Retinal pigment epithelial cell (primary cell): ENCODE data around the gene CCL4L2.
"Not testable (repeated sequence)": the region's sequence is repeated elsewhere in the genome, so short reads cannot be mapped to it uniquely, and the experiment has no call there.

Source experiments
- DNase-seq: peaks from one replicate; pipeline ENCODE4 v3.0.0-alpha.2; 2010; ENCODE audit warnings: low read depth
- H3K4me3 ChIP-seq: 2 replicates; pipeline ENCODE4 v1.5.1; 2011; ENCODE audit warnings: mild to moderate bottlenecking, low read length, control low read depth, moderate library complexity
- TF ChIP-seq, protein P1 (sequence below): conservative IDR thresholded peaks from 2 replicates; pipeline ENCODE4 v1.5.1; 2011; ENCODE audit warnings: low read depth, low read length, control low read depth, inconsistent platforms

CCL4L2 gene

DNA sequence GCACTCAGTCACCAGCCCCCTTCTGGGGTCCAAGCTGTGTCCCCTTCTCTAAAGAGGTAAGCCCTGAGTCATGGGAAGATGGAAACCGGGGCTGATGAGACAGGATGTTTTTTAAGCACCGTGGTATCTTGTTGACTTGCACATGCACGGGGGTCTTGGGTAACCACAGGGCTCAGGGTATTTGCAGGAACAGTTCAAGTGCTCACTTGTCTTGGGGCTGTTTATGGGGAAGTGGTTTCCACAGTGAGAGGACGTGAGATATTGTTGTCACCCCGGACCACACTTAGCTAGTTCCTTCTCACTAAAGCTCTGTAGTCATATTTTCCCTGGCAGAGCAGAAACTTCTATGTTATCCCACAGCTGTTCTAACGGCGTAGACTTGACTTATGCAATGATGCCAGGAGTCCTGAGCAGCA is 22.0 kb upstream of the CCL4L2 start:
- no peak for DNase-seq
- TF ChIP-seq, protein P1, sequence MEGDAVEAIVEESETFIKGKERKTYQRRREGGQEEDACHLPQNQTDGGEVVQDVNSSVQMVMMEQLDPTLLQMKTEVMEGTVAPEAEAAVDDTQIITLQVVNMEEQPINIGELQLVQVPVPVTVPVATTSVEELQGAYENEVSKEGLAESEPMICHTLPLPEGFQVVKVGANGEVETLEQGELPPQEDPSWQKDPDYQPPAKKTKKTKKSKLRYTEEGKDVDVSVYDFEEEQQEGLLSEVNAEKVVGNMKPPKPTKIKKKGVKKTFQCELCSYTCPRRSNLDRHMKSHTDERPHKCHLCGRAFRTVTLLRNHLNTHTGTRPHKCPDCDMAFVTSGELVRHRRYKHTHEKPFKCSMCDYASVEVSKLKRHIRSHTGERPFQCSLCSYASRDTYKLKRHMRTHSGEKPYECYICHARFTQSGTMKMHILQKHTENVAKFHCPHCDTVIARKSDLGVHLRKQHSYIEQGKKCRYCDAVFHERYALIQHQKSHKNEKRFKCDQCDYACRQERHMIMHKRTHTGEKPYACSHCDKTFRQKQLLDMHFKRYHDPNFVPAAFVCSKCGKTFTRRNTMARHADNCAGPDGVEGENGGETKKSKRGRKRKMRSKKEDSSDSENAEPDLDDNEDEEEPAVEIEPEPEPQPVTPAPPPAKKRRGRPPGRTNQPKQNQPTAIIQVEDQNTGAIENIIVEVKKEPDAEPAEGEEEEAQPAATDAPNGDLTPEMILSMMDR = no peak
- no peak overlapping the region for H3K4me3 ChIP-seq

DNA sequence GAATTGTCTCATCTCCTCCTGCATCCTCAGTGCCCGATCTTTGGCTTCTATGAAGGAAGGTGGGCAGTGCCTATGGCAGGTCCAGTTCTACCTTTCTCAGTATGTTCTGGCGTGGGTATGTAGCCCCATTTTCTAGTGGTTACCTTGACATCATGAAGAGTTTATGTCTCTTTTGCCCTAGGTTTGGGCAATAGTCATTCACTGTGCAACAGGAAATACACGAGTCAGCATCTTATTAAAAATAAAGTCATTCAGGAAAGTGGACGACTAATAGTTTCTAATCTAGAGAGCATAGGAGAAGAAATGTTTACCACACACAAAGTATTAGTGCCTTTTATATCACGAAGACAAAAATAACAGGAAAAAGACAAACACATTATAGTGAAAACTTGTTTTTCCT is 20.9 kb upstream of the CCL4L2 start:
- not testable (repeated sequence) for DNase-seq, H3K4me3 ChIP-seq

DNA sequence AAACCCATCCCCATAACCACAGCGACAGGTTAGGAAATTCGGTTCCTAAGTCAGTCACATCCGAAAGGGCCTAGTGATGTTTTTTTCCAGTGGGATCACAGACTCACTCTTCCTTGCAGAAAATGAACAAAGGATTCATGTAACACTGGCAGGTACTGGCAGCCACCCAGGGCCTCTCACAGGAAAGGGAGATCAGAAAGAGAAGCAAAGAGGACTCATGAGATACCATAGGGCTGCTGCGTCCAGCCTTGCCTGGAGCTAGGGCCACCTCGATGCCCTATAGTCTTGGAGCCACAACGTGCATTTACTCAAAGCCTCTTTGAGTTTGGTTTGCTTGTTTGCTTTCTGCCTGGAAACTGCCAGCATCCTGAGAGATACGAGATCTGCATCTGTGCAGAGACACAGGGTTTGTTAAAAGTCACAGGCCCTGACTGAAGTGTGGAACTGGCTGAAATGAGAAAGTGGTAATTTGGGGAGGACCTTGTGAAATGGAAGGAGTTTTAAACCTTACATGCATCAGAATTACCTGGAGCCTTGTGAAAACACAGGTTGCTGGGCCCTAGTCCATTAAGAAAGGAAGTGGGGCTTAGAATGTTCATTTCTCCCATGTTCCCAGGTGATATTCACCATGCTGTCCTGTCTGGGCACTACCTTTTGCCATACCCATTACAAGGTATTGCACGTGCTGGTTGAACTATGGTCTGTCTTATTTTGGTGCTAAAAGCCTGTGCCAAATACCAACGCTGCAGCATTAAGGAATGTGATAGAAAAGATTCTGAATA is 20.1 kb upstream of the CCL4L2 start:
- H3K4me3 ChIP-seq, DNase-seq: not testable (repeated sequence)

DNA sequence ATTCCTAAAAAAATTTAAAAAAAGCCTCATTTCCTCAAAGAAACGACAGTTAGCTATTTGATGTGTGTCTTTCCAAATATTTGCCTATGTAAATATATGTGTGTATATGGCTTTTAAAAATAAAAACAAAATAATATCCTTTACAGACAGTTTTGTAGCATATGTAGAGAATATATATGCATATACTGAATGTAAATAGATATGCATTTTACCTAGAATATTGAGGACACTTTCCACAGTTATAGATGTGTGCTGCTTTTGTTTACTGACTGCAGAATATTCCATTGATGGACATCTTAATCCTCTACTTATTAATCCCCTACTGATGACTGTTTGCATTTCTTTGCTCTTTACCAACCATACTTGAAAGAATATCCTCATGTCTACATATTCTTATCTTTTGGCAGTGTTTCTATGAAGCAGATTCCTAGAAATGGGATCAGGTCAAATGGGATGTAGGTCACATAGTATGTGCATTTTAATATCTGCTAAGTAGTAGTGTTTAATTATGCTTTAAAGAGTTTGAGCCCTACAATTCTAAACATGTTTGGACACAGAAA is 17.6 kb upstream of the CCL4L2 start:
- TF ChIP-seq, protein P1 = no peak
- H3K4me3 ChIP-seq = no peak overlapping the region
- no peak for DNase-seq

DNA sequence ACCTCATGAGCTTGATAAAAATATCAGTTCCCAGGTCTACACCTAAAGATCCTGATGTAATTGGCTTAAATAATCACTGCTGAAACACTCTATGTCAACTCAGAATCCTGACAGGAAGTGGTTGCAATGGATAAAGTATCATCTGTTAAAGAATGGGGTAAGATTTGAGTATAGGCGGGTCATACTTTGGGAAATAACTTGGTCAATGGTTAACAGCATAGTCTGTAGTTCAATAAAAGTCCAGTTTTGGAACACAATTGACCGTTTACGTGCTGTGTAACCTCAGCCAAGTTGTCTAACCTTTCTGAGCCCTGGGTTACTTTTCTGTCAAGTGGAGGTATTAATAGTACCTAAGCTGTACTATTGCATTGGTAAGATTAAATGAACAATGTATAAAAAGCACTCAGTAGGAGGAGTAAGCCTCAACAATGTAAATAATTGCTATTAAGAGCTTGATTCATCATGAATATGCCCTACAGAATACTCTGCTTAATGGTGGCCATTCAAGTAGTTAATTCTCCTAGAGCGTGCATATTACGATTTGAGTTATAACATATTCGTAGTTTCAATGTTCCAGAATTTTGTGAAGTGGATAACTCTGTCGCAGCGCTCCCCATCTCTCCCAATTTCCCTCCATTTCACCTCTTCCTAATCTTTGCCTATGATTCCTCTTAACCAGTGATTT is 16.6 kb upstream of the CCL4L2 start:
- DNase-seq, H3K4me3 ChIP-seq: not testable (repeated sequence)

DNA sequence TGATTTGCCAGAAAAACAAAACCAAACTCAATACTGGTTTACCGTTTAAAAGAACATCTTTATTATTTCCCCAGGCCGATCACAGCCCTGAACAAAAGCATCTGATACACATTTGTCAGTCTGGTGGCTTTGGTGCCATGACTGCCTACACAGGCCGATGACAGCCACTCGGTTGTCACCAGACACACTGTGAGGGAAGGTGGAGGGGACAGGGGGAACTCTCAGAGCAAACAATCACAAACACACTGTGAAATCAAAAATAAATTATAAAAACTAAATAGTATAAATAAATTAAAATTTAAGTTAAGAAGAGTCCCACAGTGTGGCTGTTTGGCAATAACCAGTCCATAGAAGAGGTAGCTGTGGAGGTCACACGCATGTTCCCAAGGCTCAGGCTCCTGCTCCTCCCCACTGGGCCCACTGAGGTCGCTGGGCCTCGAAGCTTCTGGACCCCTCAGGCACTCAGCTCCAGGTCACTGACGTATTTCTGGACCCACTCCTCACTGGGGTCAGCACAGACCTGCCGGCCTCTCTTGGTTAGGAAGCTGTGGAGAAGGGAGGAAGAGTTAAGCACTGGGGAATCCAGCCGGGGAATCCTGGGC is 15.9 kb upstream of the CCL4L2 start:
- DNase-seq, H3K4me3 ChIP-seq: not testable (repeated sequence)

DNA sequence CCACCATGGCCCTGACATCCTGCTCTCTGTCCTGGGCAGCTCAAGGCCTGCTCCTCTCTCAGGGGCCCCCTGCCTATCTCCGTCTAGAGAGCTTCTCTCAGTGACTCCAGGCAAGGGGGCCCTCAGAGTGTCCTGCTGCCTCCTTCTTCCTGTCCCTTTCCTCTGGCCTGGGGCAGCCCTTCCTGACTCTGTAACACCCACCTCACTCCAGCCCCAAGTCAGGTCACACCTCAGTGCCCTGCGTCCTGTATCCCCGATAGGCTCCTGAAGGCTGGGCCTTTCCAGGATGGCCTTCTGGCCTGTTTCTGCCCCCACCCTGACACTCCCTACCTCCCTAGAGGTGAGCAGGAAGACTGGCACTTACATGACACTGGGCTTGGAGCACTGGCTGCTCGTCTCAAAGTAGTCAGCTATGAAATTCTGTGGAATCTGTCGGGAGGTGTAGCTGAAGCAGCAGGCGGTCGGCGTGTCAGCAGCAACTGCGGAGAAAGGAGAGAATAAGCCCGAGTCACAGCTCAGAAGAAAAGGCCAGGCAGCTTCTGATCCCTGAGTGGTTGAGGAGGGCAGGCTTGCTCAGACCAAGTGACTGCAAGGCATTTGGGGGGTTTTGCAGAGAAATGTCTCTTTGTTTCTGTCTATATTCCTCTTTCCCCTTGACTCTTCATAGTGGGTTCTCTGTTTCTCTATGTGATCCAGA is 15.3 kb upstream of the CCL4L2 start:
- DNase-seq = no peak
- no peak overlapping the region for H3K4me3 ChIP-seq
- TF ChIP-seq, protein P1 = no peak

DNA sequence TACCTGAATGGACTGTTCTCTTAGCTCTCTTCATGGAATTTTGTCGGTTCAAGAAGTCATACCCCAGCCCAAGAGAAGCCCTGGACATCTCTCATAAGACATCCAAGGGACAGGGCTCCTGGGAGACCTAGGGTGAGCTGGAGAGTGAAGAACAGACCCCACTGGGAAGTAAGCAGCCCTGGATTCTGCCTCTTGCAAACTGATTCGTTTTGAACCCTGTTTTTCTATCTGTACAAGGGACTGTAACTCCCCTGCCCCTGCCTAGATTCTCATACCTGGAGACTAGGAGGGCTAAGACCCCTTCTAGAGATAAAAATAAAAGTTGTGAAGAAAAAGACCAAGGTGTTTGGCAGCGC is 14.8 kb upstream of the CCL4L2 start:
- TF ChIP-seq, protein P1 = no peak
- DNase-seq = no peak

DNA sequence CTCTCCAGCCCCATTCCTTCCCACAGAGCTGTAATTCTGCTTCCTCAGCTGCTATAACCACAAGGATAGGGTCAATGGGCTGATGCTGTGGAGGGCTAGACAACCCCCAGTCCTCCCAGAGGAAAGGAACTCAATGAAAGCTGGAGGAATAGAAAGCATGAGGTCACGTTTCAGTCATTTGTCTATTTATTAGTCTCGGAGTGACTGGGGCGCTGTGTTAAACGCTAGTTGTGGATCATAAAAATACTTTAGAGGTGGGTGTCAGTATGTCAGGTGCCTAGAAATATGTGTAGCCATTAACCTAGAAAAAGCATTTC is 13.5 kb upstream of the CCL4L2 start:
- no peak overlapping the region for H3K4me3 ChIP-seq
- no peak for DNase-seq
- TF ChIP-seq, protein P1 = no peak

More for the DNA sequence above, 14.8 kb upstream of the CCL4L2 start:
- no peak overlapping the region for H3K4me3 ChIP-seq
